Measurements from ENCODE around the gene RNU6-1. TPM values are rescaled to one million over a fixed set of nuclear protein-coding genes. Genes with fewer than 3 reads are reported as not detected.

Gene RNU6-1
- total RNA-seq, 1 donor from 2014 or later, result not detected

DNA sequence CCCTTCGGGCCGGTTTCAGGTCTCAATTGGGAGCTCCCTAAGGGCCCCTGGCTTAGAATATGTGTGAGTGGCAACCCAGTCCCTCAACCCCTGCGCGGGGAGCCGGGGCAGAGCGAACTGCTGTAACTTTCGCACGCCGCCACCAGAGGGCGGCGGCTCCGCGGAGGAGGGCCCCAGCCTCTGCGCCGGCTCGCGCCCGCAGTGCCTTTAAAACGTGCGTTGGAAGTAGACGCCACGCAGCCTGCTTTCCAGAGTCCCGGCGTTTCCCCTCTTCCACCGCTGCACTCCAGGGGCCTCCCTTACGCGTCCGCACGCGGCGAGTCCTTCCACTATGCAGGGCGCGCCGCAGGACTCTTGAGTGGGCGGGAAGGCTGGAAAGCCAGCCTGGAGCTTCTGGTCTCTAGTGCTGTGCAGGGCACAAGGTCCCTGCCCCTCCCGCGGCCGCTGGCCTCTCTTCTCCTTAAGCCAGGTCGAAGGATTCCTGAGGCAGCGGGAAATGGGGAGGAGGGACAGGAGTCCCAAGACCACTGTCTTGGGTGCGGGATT, 23.7 kb upstream of the RNU6-1 start:
- H3K4me3 ChIP-seq, result peak overlapping the region; percentile 50
- intact Hi-C loops (cut with DNase I), result loop anchor here (5.0 kb wide), 1 partner anchor 294 kb away; no protein-coding TSS in a partner anchor
- no peaks in the 10 kb centered on the region for H3K36me3 ChIP-seq
- peak; percentile 92 for DNase-seq
- TF ChIP-seq, protein P1, sequence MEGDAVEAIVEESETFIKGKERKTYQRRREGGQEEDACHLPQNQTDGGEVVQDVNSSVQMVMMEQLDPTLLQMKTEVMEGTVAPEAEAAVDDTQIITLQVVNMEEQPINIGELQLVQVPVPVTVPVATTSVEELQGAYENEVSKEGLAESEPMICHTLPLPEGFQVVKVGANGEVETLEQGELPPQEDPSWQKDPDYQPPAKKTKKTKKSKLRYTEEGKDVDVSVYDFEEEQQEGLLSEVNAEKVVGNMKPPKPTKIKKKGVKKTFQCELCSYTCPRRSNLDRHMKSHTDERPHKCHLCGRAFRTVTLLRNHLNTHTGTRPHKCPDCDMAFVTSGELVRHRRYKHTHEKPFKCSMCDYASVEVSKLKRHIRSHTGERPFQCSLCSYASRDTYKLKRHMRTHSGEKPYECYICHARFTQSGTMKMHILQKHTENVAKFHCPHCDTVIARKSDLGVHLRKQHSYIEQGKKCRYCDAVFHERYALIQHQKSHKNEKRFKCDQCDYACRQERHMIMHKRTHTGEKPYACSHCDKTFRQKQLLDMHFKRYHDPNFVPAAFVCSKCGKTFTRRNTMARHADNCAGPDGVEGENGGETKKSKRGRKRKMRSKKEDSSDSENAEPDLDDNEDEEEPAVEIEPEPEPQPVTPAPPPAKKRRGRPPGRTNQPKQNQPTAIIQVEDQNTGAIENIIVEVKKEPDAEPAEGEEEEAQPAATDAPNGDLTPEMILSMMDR (IDR thresholded peaks at IDR 0.05), result peak; percentile 96
- no peaks in the 10 kb centered on the region for H3K27me3 ChIP-seq
- ATAC-seq, result peak; percentile 98
- H3K4me1 ChIP-seq, result peaks cover 12% of the 10 kb centered on the region
- H3K27ac ChIP-seq, result peak overlapping the region; percentile 20
- H3K9me3 ChIP-seq, result no peaks in the 10 kb centered on the region

DNA sequence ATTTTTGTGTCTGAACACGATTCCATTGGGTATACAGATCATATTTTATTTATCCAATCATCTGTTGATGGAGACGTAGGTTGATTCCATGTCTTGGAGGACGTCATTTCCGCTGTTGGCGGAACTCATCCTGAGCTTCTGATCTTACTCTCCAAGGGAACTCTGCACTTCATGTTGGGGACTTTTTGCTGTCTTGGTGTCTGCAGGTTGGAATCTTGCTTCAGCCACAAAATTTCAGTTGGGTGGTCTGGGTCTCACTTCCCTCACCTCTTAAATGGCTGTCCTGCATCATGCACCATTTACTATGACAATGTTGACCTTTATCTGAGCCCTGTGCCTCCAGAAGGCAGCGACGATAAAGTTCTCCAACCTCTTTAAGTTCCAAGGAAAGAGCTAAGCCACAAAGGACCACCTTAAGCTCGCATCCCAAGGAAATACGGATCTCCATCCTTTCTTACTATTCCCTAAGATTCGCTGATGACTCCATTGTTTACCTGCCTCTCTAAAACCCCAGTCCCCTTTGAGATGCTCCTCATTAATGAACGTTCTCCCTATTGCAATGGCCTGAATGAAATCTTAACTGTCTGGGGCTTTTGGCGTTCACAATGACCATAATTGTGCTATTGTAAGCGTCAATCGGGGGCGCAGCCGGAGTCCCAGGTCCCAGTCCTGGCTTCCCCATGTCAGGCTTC, 23.1 kb upstream of the RNU6-1 start:
- TF ChIP-seq, protein P1 (IDR thresholded peaks at IDR 0.05), result no peak
- Histone ChIP-seq H3K27me3 (no peaks in the 10 kb centered on the region), H3K4me1 (peaks cover 12% of the 10 kb centered on the region), H3K4me3 (peak overlapping the region; percentile 50), H3K9me3 (no peaks in the 10 kb centered on the region), H3K27ac (peak overlapping the region; percentile 20), H3K36me3 (no peaks in the 10 kb centered on the region)
- DNase-seq (no peak), ATAC-seq (no peak)
- intact Hi-C loops (cut with DNase I), result loop anchor here (5.0 kb wide), 1 partner anchor 294 kb away; no protein-coding TSS in a partner anchor

DNA sequence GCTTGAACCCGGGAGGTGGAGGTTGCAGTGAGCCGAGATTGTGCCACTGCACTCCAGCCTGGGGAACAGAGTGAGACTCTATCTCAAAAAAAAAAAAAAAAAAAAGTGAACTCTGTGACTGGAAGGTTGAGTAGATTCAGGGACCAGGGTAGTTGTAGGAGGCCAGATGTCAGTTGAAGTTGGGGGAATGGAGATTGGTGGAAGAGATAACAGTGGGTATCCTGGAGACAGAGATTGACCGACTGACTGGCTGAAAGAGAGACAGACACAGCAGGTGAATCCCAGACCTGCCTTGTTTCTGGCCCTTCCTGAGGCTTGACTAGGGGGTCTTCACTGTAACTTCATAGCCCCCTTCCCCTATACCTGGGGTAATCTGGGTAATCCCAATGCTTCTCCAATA, 22.1 kb upstream of the RNU6-1 start:
- TF ChIP-seq, protein P1 (IDR thresholded peaks at IDR 0.05), result no peak
- intact Hi-C loops (cut with DNase I), result loop anchor here (5.0 kb wide), 1 partner anchor 295 kb away; no protein-coding TSS in a partner anchor

DNA sequence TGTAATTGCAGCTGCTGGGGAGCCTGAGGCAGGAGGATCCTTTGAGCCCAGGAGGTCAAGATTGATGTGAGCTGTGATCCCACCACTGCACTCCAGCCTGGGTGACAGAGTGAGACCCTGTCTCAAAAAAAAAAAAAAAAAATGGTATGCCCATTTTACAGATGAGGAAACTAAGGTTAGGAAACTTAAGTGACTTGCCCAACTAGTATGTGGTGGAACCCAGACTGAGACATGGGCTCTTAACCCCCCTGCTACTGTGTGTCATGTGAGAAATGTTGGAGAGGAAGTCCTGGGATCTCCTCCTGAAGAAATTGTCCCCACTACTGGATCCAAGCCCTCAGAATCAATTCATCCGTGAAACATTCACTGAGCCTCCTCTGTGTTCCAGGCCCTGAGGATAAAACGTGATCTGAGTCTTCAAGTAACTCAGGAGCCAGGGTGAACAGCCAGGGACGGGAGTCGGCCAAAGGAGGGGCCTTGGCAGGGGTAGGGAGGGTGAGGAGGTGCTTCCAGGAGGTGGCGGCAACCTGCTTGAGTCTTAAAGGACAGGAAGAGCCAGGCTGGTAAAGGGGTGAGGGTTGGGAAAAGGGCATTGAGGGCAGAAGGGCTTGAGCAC, 19.6 kb upstream of the RNU6-1 start:
- Histone ChIP-seq H3K27ac (no peak overlapping the region), H3K4me1 (peaks cover 12% of the 10 kb centered on the region), H3K27me3 (no peaks in the 10 kb centered on the region), H3K4me3 (no peak overlapping the region), H3K36me3 (no peaks in the 10 kb centered on the region), H3K9me3 (no peaks in the 10 kb centered on the region)
- DNase-seq, result no peak
- TF ChIP-seq, protein P1 (IDR thresholded peaks at IDR 0.05), result no peak
- intact Hi-C loops (cut with DNase I), result no loop called here
- ATAC-seq, result peak; percentile 8

More for the DNA sequence above, 22.1 kb upstream of the RNU6-1 start:
- no peaks in the 10 kb centered on the region for H3K9me3 ChIP-seq
- H3K4me3 ChIP-seq, result no peak overlapping the region
- H3K4me1 ChIP-seq, result peaks cover 12% of the 10 kb centered on the region
- ATAC-seq (no peak), DNase-seq (no peak)
- no peaks in the 10 kb centered on the region for H3K27me3 ChIP-seq
- H3K27ac ChIP-seq, result no peak overlapping the region
- no peaks in the 10 kb centered on the region for H3K36me3 ChIP-seq

DNA sequence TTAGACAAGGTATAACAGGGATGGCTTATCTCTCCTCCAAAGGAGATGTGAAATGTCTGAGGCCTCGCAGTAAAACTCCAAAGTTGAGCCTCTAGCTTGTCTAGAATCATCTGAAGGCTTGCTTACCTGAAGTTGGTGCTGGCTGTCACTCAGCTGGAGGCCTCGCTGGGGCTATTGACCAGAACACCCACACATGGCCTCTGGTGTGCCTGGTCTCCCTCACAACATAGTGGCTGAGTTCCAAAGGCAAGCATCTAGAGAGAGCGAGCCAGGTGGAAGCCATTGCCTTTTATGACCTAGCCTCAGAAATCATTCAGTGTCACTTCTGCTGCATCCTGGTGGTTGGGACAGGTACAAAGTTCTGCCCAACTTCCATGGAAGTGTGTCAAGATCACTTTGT, 17.4 kb upstream of the RNU6-1 start:
- intact Hi-C loops (cut with DNase I), result no loop called here
- DNase-seq (no peak), ATAC-seq (no peak)
- Histone ChIP-seq H3K9me3 (no peaks in the 10 kb centered on the region), H3K36me3 (no peaks in the 10 kb centered on the region), H3K4me3 (no peak overlapping the region), H3K27me3 (no peaks in the 10 kb centered on the region), H3K27ac (no peak overlapping the region), H3K4me1 (no peaks in the 10 kb centered on the region)
- TF ChIP-seq, protein P1 (IDR thresholded peaks at IDR 0.05), result no peak

All from upper lobe of right lung (tissue), 1 donor.